Head of caudate nucleus (tissue), 42 donors: ENCODE data around the gene SART3.

Experiments used
- DNase-seq, 42 donors: peaks; one replicate each; pipeline versions ENCODE4 v3.0.0 to v3.0.0-alpha.2; 2020 to 2021; ENCODE audit warnings: mixed read lengths in 7 of 42
- intact Hi-C: fragments of 100-400 bp; cut with DNase I; formaldehyde crosslinking; loops from one replicate; pipeline ENCODE4 v1.15.0; 2022

SART3 gene

DNA sequence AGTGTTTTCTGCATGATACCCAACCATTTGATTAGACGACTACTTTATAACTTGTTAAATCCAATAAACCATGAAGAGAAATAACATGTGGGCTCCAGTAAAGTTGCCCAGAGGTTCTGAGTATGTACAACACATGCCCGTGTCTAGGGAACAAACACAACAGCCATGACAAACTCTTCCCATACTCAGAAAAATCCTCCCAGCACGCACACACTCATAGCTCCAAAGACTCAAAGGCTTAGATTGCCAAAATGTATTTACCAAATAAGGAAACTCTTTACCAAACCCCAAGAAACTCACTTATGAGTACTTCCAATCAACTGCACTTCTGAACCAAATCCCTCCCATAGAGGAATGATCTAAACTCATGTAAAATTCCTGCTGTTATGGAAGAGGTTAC, 17.3 kb downstream of the SART3 start:
- intact Hi-C loops: no loop called here
- no peak for DNase-seq

DNA sequence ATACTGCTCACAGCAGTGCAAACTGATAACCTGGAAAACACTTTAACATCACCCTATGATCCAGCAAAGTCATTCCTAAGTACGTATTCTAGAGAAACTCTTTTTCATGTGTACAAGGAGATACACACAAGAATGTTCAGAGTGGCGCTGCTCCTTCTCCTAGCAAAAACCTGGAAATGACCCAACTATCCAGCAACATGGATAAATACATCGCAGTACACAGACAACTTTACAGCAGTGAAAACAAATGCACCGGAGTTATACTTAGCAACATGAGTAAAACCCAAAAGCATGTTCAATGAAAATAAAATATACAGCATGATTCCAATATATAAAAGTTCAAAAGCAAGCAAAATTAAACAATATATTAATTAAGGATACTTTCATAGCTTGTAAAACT, 18.7 kb downstream of the SART3 start:
- no peak for DNase-seq
- intact Hi-C loops: no loop called here

DNA sequence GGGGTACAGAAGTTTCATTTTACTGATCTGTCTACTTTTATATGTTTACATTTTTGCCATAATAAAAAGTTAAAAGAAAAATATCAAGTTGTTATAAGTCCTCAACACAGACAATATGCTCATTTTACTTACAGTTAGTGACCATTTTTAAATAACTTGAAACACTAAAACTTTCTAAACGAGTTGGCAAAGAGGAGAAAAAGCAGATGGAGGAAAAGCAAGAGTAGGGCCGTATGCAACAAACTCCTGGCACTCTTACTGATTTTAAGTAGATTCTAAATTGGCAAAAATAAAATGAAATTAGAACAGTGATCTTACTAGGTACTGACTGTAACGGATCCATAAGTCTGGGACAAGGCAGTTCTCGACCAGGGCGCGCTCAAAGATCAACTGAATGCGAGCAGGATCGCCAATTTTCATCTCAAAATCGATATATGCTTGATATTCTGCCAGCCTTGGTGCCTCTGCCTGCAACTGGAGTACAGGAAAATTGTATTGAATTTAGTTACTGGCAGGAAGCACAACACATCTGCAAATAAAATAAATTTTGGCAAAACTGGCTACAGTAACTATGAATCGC, 22.3 kb downstream of the SART3 start:
- intact Hi-C loops: no loop called here
- DNase-seq: no peak

DNA sequence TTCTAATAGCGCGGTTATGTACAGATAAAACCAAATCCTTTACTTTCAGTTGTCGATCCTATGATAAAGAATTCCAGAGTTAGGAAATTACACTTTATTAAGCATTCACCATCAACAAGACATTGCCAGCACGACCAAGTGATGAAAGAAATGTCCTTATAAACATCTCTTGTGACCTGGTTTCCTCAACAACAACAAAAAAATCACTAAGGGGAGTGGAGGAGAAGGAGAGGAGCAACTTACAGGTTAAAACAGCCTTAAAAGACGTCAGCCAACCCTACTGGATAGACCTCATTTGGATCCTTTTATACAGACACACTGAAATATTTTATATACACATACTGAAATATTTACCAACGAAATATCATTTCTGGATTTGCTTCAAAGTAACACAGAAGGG, 22.8 kb downstream of the SART3 start:
- no peak for DNase-seq
- intact Hi-C loops: no loop called here

GRCh38 chr12:108531929-108532848, 28.8 kb downstream of the SART3 start:
- no peak for DNase-seq
- intact Hi-C loops: no loop called here

DNA sequence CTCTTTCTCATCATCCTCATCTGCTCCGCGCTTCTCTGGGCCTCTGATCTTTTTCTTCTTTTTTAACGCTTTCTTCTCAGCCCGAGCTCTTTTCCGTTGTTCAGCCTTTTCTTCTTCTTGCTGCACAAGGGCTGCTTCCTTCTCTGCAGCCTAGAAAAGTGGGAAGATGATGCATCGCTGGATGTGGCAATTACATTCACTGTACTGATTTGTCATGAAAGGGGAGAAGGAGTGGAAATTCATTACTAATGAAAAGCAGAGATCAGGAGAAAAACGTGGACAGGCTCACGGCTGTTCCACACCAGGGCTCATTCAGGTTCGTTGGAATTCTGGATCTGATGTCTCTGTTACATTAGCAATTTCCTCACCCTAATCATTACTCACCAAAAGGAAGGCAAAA, 30.8 kb downstream of the SART3 start:
- peak in 6 of 42 donors; percentile 37 to 64 (median 46) for DNase-seq

GRCh38 chr12:108527166-108527496, 33.8 kb downstream of the SART3 start:
- DNase-seq: no peak
- intact Hi-C loops: no loop called here

More for the DNA sequence above, 30.8 kb downstream of the SART3 start:
- intact Hi-C loops: no loop called here

DNA sequence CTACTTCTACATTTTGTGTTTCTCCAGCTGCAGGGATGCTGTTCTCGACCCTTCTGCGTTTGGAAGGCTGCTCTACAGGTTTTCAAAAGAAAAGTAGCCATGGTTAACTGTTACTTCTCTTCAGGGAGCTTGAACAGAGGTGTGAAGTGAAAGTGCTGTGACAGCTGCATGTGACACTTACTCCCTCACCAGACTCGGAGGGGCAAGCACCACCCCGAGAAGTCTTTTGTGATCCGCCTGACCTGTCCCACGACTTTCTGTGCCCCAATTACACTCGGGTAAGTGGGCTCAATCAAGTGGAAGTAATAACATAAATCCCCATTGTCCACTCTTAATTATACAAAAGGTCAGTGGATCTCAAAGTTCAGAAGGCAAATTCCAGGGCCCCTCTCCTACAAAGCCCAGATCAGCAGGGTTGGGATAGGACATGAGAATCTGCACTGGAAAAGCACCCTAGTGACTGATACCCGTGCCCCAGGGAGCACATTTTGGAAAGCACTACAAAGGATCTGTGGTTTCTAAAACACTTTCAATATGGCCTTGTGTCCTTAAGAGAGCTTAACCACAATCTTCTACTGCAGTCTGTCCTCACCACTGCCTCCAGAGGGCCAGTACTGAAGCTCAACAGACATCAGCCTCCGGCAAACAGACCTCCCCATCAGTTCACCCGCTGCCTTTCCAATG, 34.3 kb downstream of the SART3 start:
- intact Hi-C loops: no loop called here

GRCh38 chr12:108525681-108526080, 35.3 kb downstream of the SART3 start:
- intact Hi-C loops: no loop called here
- no peak for DNase-seq

More for the DNA sequence above, 34.3 kb downstream of the SART3 start:
- no peak for DNase-seq

DNA sequence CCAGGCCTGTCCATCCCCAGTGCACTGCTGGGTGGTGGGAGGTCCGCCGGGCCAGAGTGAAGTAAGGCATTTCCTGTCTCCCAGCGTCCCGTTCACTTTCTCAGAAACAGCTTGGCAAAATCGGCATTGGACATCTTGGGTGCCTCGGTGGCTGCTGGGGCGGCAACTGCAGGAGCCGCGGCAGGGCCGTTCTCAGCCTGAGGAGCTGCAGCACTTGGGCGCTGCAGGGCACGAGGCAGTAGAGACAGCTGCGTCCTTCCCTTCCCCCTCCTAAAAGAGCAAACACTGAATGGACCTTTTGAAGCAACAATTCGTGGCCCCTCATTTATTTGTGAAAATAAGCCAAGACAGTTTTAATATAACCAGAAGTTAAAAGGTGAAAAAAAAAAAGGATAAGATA, 37.6 kb downstream of the SART3 start:
- intact Hi-C loops: no loop called here
- peak in 17 of 42 donors; percentile 26 to 63 (median 48) for DNase-seq

DNA sequence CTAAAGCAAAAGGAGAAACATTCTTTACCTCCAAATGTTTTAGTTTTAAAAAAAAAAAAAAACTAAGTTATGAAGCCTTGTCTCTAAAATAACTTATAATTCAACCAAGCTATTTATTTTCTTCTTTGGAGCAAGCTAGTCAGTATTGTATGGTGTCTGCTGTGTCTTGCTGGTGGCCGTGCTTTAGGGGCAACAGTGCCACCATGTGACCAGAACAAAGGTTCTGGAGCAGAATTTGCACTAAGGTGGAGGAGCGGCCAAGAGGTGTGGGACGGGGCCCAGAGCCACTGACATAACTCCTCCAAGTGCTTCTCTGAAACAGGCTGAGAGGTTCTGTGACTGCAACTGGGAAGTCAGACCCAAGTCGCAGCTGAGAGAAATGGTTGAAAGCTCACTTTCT, 41.4 kb downstream of the SART3 start:
- intact Hi-C loops: loop anchor here (5.0 to 10.0 kb wide), 2 partner anchors 43 to 605 kb away; partner anchors contain the start of genes ISCU and SART3
- peak in 3 of 42 donors; percentile 21 to 45 (median 26) for DNase-seq

GRCh38 chr12:108518716-108519496, 42.1 kb downstream of the SART3 start:
- no peak for DNase-seq
- intact Hi-C loops: loop anchor here (5.0 to 10.0 kb wide), 2 partner anchors 43 to 604 kb away; partner anchors contain the start of genes ISCU and SART3

- no peak for DNase-seq
- intact Hi-C loops: loop anchor here (5.0 to 10.0 kb wide), 2 partner anchors 44 to 603 kb away; partner anchors contain the start of genes ISCU and SART3
Observed at GRCh38 chr12:108518101-108518715, 42.8 kb downstream of the SART3 start.

GRCh38 chr12:108517288-108518100, 43.5 kb downstream of the SART3 start:
- no peak for DNase-seq
- intact Hi-C loops: loop anchor here (5.0 to 10.0 kb wide), 2 partner anchors 45 to 603 kb away; partner anchors contain the start of genes ISCU and SART3

DNA sequence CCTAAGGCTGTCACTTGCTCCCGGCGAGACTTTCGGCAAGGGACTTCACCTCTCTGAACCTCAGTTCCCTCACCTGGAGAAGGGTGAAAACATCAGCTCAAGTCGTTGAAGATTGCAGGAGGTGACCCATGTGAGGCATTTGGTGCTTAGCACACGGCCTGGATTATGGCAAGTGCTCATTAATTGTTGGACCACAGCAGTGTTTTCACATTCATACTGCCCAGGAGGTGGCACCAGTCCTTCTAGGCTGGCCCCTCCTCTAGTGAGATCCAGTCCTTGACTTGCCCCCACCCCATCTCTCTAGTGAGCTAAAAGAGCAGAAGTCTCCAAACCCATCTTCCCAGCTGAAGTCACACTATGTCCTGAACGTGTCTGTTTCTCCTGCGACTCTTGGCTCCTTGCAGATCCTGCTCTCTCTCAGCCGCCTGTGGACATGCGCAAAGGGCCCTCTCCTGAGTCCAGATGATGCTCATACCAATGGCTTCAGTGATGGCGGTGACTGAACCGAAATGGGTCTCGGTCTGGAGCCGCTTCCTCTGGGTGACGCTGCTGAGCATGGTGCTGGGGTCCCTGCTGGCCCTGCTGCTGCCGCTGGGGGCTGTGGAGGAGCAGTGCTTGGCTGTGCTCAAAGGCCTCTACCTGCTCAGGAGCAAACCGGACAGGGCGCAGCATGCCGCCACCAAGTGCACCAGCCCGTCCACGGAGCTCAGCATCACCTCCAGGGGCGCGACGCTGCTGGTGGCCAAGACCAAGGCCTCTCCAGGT, 44.3 kb downstream of the SART3 start:
- intact Hi-C loops: loop anchor here (5.0 to 10.0 kb wide), 2 partner anchors 46 to 602 kb away; partner anchors contain the start of genes ISCU and SART3
- DNase-seq: no peak

- DNase-seq: no peak
- intact Hi-C loops: loop anchor here (5.0 to 10.0 kb wide), 2 partner anchors 46 to 601 kb away; partner anchors contain the start of genes ISCU and SART3
Observed at GRCh38 chr12:108515916-108516315, 45.1 kb downstream of the SART3 start.
